Activated CD4-positive, alpha-beta memory T cell treated with anti-CD3 and anti-CD28 coated beads for 36 hours (primary cell): Measurements from ENCODE around the gene STIM2. TPM values are rescaled to one million over a fixed set of nuclear protein-coding genes. Genes with fewer than 3 reads are reported as not detected.
A peak's percentile ranks its signal among the peaks of the same experiment; 100 is the strongest.
"Not testable (repeated sequence)": the region's sequence is repeated elsewhere in the genome, so short reads cannot be mapped to it uniquely, and the experiment has no call there.

Source experiments
- CTCF ChIA-PET: fragments of 350-600 bp; sonication (Branson Sonifier 250); formaldehyde crosslinking; loops from one replicate; lab custom pipeline; 2021; ENCODE audit warnings: antibody characterized with exemption, inconsistent platforms; lab: Charles Lee
- POLR2A ChIA-PET: fragments of 350-600 bp; sonication (Branson Sonifier 250); formaldehyde crosslinking; loops from one replicate; lab custom pipeline; 2021; ENCODE audit warnings: antibody characterized with exemption; lab: Charles Lee
- DNase-seq: peaks from one replicate; pipeline ENCODE4 v3.0.0-alpha.2; 2020
- H3K27ac Mint-ChIP-seq: one replicate; pipeline ENCODE4 v1.8.0; 2021; ENCODE audit warnings: mixed read lengths
- H3K27me3 Mint-ChIP-seq: one replicate; pipeline ENCODE4 v1.8.0; 2021; ENCODE audit warnings: mixed read lengths
- H3K36me3 Mint-ChIP-seq: one replicate; pipeline ENCODE4 v1.8.0; 2021; ENCODE audit warnings: mixed read lengths
- H3K4me1 Mint-ChIP-seq: one replicate; pipeline ENCODE4 v1.8.0; 2021; ENCODE audit warnings: low read depth, mixed read lengths
- H3K4me3 Mint-ChIP-seq: one replicate; pipeline ENCODE4 v1.8.0; 2021; ENCODE audit warnings: mild to moderate bottlenecking, mixed read lengths
- H3K9me3 Mint-ChIP-seq: one replicate; pipeline ENCODE4 v1.8.0; 2021; ENCODE audit warnings: mixed read lengths
- intact Hi-C: fragments of 100-400 bp; cut with micrococcal nuclease; formaldehyde crosslinking; loops from one replicate; pipeline ENCODE4 v1.15.1; 2023
- total RNA-seq, 2 experiments: library from RNA; stranded (reverse); gene quantifications; one replicate each; pipeline ENCODE4 v1.2.3, GENCODE V29; 2021

Gene STIM2
- total RNA-seq, 2 experiments from 2014 or later = 37.8 to 40.6 TPM

GRCh38 chr4:26962720-26963119 lies 102.1 kb downstream of the STIM2 start:
- POLR2A ChIA-PET = no interaction called here
- H3K4me1 Mint-ChIP-seq = peaks cover 51% of the 10 kb centered on the region
- H3K27me3 Mint-ChIP-seq = no peaks in the 10 kb centered on the region
- no peak for DNase-seq
- intact Hi-C loops = no loop called here
- CTCF ChIA-PET = no interaction called here
- H3K27ac Mint-ChIP-seq = no peak overlapping the region
- peaks cover 16% of the 10 kb centered on the region for H3K36me3 Mint-ChIP-seq
- H3K4me3 Mint-ChIP-seq = no peak overlapping the region
- no peaks in the 10 kb centered on the region for H3K9me3 Mint-ChIP-seq

- ChIA-PET CTCF (no interaction called here), POLR2A (no interaction called here)
- intact Hi-C loops = no loop called here
- H3K36me3 Mint-ChIP-seq = peaks cover 13% of the 10 kb centered on the region
- H3K4me1 Mint-ChIP-seq = peaks cover 49% of the 10 kb centered on the region
- H3K9me3 Mint-ChIP-seq = no peaks in the 10 kb centered on the region
- no peak overlapping the region for H3K4me3 Mint-ChIP-seq
- no peak overlapping the region for H3K27ac Mint-ChIP-seq
- no peaks in the 10 kb centered on the region for H3K27me3 Mint-ChIP-seq
- DNase-seq = no peak
These were observed 103.9 kb downstream of the STIM2 start for GRCh38 chr4:26964512-26964911.

GRCh38 chr4:26964994-26965393 lies 104.4 kb downstream of the STIM2 start:
- no peak for DNase-seq
- intact Hi-C loops = no loop called here
- Mint-ChIP-seq H3K27ac (no peak overlapping the region), H3K4me1 (peaks cover 46% of the 10 kb centered on the region), H3K4me3 (no peak overlapping the region), H3K27me3 (no peaks in the 10 kb centered on the region), H3K36me3 (peaks cover 13% of the 10 kb centered on the region), H3K9me3 (no peaks in the 10 kb centered on the region)
- CTCF ChIA-PET = no interaction called here
- POLR2A ChIA-PET = no interaction called here

DNA sequence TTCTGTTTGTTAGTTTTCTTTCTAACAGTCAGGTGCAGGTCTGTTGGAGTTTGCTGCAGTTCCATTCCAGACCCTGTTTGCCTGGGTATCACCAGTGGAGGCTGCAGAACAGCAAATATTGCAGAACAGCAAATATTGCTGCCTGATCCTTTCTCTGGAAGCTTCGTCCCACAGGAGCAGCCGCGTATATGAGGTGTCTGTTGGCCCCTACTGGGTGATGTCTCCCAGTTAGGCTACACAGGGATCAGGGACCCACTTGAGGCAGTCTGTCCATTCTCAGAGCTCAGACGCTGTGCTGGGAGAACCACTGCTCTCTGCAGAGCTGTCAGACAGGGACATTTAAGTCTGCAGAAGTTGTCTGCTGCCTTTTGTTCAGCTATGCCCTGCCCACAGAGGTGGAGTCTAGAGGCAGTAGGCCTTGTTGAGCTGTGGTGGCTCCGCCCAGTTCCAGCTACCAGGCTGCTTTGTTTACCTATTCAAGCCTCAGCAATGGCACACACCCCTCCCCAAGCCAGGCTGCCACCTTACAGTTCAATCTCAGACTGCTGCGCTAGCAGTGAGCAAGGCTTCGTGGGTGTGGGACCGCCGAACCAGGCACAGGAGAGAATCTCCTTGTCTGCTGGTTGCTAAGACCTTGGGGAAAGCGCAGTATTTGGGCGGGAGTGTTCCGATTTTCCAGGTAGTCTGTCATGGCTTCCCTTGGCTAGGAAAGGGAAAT lies 115.0 kb downstream of the STIM2 start:
- DNase-seq, H3K36me3 Mint-ChIP-seq, CTCF ChIA-PET, POLR2A ChIA-PET, H3K9me3 Mint-ChIP-seq, H3K27me3 Mint-ChIP-seq, intact Hi-C loops, H3K27ac Mint-ChIP-seq, H3K4me3 Mint-ChIP-seq: not testable (repeated sequence)
- H3K4me1 Mint-ChIP-seq = peaks cover 61% of the 10 kb centered on the region

- ChIA-PET CTCF (no interaction called here), POLR2A (no interaction called here)
- H3K4me1 Mint-ChIP-seq = peaks cover 44% of the 10 kb centered on the region
- H3K4me3 Mint-ChIP-seq = no peak overlapping the region
- H3K36me3 Mint-ChIP-seq = peaks cover 8% of the 10 kb centered on the region
- H3K27me3 Mint-ChIP-seq = no peaks in the 10 kb centered on the region
- no peak for DNase-seq
- H3K27ac Mint-ChIP-seq = no peak overlapping the region
- intact Hi-C loops = no loop called here
- no peaks in the 10 kb centered on the region for H3K9me3 Mint-ChIP-seq
These were observed 117.9 kb downstream of the STIM2 start for GRCh38 chr4:26978387-26979053.

DNA sequence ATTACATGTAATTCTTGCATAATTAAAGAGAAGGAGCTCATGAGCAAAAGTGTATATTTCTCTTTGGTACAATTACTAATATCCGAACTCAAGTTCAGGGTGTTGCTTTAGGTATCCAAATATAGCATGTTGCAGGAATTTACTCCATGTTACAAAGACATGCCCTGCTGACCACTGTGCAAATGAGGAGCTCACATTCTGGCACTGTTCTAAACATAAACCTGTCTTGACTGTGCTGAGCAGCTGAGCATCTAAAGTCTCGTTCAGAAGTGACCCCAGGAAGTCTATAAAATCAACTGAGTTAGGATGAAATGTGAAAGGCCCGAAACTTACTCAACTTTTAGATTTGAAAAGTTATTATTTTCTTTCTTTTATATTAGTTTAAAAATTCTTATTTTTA lies 124.3 kb downstream of the STIM2 start:
- no peak overlapping the region for H3K27ac Mint-ChIP-seq
- no peak for DNase-seq
- no peak overlapping the region for H3K4me3 Mint-ChIP-seq
- CTCF ChIA-PET = interaction anchor here (0.9 kb wide), 1 partner anchor 19 kb away, joined by 3 read pairs; no protein-coding TSS in a partner anchor
- H3K4me1 Mint-ChIP-seq = peaks cover 39% of the 10 kb centered on the region
- H3K36me3 Mint-ChIP-seq = peaks cover 8% of the 10 kb centered on the region
- POLR2A ChIA-PET = no interaction called here
- intact Hi-C loops = loop anchor here (1.0 kb wide), 1 partner anchor 8 kb away; no protein-coding TSS in a partner anchor
- no peaks in the 10 kb centered on the region for H3K27me3 Mint-ChIP-seq
- no peaks in the 10 kb centered on the region for H3K9me3 Mint-ChIP-seq

GRCh38 chr4:26985873-26986272 lies 125.2 kb downstream of the STIM2 start:
- peak; percentile 56 for DNase-seq
- Mint-ChIP-seq H3K27me3 (no peaks in the 10 kb centered on the region), H3K36me3 (peaks cover 14% of the 10 kb centered on the region), H3K9me3 (peaks cover under 1% of the 10 kb centered on the region), H3K4me1 (peaks cover 43% of the 10 kb centered on the region), H3K4me3 (no peak overlapping the region), H3K27ac (no peak overlapping the region)
- intact Hi-C loops = loop anchor here (1.0 to 2.0 kb wide), 2 partner anchors 7 to 19 kb away; no protein-coding TSS in a partner anchor
- CTCF ChIA-PET = interaction anchor here (0.9 kb wide), 1 partner anchor 18 kb away, joined by 3 read pairs; no protein-coding TSS in a partner anchor
- POLR2A ChIA-PET = no interaction called here

- peaks cover 49% of the 10 kb centered on the region for H3K4me1 Mint-ChIP-seq
- POLR2A ChIA-PET = no interaction called here
- peaks cover 15% of the 10 kb centered on the region for H3K36me3 Mint-ChIP-seq
- no peak for DNase-seq
- no peaks in the 10 kb centered on the region for H3K27me3 Mint-ChIP-seq
- no peak overlapping the region for H3K4me3 Mint-ChIP-seq
- H3K9me3 Mint-ChIP-seq = peaks cover 5% of the 10 kb centered on the region
- intact Hi-C loops = loop anchor here (2.0 kb wide), 1 partner anchor 20 kb away; no protein-coding TSS in a partner anchor
- no peak overlapping the region for H3K27ac Mint-ChIP-seq
- CTCF ChIA-PET = interaction anchor here (1.2 to 2.1 kb wide), 2 partner anchors 23 to 120 kb away, joined by 3 to 7 read pairs; no protein-coding TSS in a partner anchor
These were observed 126.5 kb downstream of the STIM2 start for GRCh38 chr4:26987191-26987590.

- Mint-ChIP-seq H3K9me3 (peaks cover 5% of the 10 kb centered on the region), H3K4me1 (peaks cover 28% of the 10 kb centered on the region), H3K36me3 (peaks cover 18% of the 10 kb centered on the region), H3K27ac (no peak overlapping the region), H3K4me3 (no peak overlapping the region), H3K27me3 (no peaks in the 10 kb centered on the region)
- CTCF ChIA-PET = interaction anchor here (0.7 to 1.0 kb wide), 2 partner anchors 8 to 12 kb away, joined by 3 to 4 read pairs; no protein-coding TSS in a partner anchor
- DNase-seq = no peak
- POLR2A ChIA-PET = interaction anchor here (3.4 kb wide), 1 partner anchor 130 kb away, joined by 14 read pairs; the partner anchor contains the start of gene STIM2
- intact Hi-C loops = no loop called here
These were observed 130.4 kb downstream of the STIM2 start for GRCh38 chr4:26991057-26991456.

GRCh38 chr4:26992657-26993361 lies 132.2 kb downstream of the STIM2 start:
- POLR2A ChIA-PET = interaction anchor here (0.7 to 3.4 kb wide), 6 partner anchors 12 to 131 kb away, joined by 3 to 14 read pairs (median 3); partner anchors contain the start of gene STIM2
- intact Hi-C loops = loop anchor here (1.0 to 2.0 kb wide), 3 partner anchors 8 to 34 kb away; no protein-coding TSS in a partner anchor
- peaks cover 20% of the 10 kb centered on the region for H3K36me3 Mint-ChIP-seq
- H3K27ac Mint-ChIP-seq = no peak overlapping the region
- H3K4me1 Mint-ChIP-seq = peaks cover 25% of the 10 kb centered on the region
- H3K27me3 Mint-ChIP-seq = no peaks in the 10 kb centered on the region
- CTCF ChIA-PET = interaction anchor here (0.9 to 1.6 kb wide), 6 partner anchors 9 to 132 kb away, joined by 3 to 5 read pairs (median 4); partner anchors contain the start of gene STIM2
- peak; percentile 46 for DNase-seq
- H3K9me3 Mint-ChIP-seq = peaks cover 5% of the 10 kb centered on the region
- no peak overlapping the region for H3K4me3 Mint-ChIP-seq

- DNase-seq = no peak
These were observed 132.9 kb downstream of the STIM2 start for GRCh38 chr4:26993539-26993938.

More at GRCh38 chr4:26993539-26993938, 132.9 kb downstream of the STIM2 start:
- POLR2A ChIA-PET = interaction anchor here (0.7 to 3.4 kb wide), 5 partner anchors 11 to 132 kb away, joined by 3 to 14 read pairs (median 3); partner anchors contain the start of gene STIM2
- CTCF ChIA-PET = interaction anchor here (0.7 to 1.6 kb wide), 6 partner anchors 8 to 133 kb away, joined by 3 to 4 read pairs (median 3); partner anchors contain the start of gene STIM2
- Mint-ChIP-seq H3K9me3 (peaks cover 5% of the 10 kb centered on the region), H3K27ac (no peak overlapping the region), H3K36me3 (peaks cover 20% of the 10 kb centered on the region), H3K4me1 (peaks cover 25% of the 10 kb centered on the region), H3K4me3 (no peak overlapping the region), H3K27me3 (no peaks in the 10 kb centered on the region)
- intact Hi-C loops = loop anchor here (1.0 to 2.0 kb wide), 2 partner anchors 8 to 35 kb away; no protein-coding TSS in a partner anchor
